ENCODE data around the gene FAM53B.

The FAM53B gene

GRCh38 chr10:124710266-124710881 is 33.8 kb downstream of the FAM53B start:
- no peaks in the 10 kb centered on the region for H3K9me3 Mint-ChIP-seq
- peak overlapping the region in 1 of 3 experiments; percentile 23 for H3K4me3 Mint-ChIP-seq
- H3K27ac Mint-ChIP-seq: peak overlapping the region; percentile 96 to 98 (median 97)
- no peaks in the 10 kb centered on the region for H3K27me3 Mint-ChIP-seq (ENCODE audit: low read depth)
- peaks cover 82% of the 10 kb centered on the region for H3K4me1 Mint-ChIP-seq
- peaks cover 6% of the 10 kb centered on the region for H3K36me3 Mint-ChIP-seq (ENCODE audit: low read depth)
- TF ChIP-seq CTCF (IDR thresholded peaks at IDR 0.05; ENCODE audit: unreplicated experiment in 3 of 3): no peak

DNA sequence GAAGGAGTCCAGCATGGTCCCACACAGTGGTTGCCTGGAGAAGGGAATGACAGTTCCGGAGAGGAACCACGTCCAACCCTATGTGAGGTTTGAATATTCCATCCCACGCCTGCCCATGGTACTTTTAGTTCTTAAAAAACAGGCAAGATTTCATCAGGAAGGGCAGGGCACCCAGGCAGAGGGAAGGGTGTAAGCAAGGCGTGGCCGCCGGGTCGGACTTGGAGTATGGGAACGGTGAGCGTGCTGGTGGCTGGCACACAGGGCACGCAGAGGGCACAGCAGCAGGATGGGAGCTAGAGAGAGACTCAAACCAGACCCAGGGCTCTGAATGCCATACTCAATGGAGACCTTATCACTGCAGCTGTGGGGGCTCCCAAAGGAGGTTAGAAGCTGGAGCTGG is 34.3 kb downstream of the FAM53B start:
- no peaks in the 10 kb centered on the region for H3K9me3 Mint-ChIP-seq
- no peak overlapping the region for H3K4me3 Mint-ChIP-seq
- H3K27ac Mint-ChIP-seq: peak overlapping the region; percentile 96 to 98 (median 97)
- no peak for TF ChIP-seq CTCF (IDR thresholded peaks at IDR 0.05; ENCODE audit: unreplicated experiment in 3 of 3)
- peaks cover 11% of the 10 kb centered on the region for H3K36me3 Mint-ChIP-seq (ENCODE audit: low read depth)
- H3K4me1 Mint-ChIP-seq: peaks cover 82% of the 10 kb centered on the region
- no peaks in the 10 kb centered on the region for H3K27me3 Mint-ChIP-seq (ENCODE audit: low read depth)

- Mint-ChIP-seq H3K4me1 (peaks cover 87% of the 10 kb centered on the region), H3K9me3 (no peaks in the 10 kb centered on the region), H3K27ac (peak overlapping the region; percentile 96 to 98 (median 97)), H3K27me3 (ENCODE audit: low read depth) (no peaks in the 10 kb centered on the region), H3K36me3 (ENCODE audit: low read depth) (peaks cover 19% of the 10 kb centered on the region), H3K4me3 (peak overlapping the region; percentile 29 to 59 (median 37))
- no peak for TF ChIP-seq CTCF (IDR thresholded peaks at IDR 0.05; ENCODE audit: unreplicated experiment in 3 of 3)
These were observed 35.2 kb downstream of the FAM53B start for GRCh38 chr10:124708922-124709520.

DNA sequence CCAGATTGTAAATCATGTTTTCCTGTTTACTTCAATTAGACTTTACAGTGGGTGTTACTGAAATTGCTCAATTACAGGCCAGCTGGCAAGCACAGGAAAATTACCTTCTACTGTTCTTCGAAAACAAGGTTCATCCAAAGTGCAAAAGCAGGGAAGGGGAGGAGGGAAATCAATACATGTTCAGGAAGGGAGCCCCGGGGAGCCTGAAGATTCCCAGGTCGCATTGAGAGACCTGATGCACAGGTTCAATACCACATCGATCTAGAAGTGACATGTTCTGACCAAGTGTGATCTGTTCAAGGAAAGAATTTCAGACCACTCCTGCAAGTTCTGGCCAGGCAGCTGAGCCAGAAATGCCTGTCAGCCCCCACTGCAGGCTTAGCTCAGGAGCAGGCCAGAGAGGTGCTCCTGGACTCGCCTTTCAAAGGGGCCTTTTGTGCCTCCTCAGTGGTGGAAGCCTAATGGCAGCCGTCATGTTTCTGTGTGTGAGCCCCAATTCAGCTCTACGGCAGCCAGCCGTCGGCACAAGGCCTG is 35.9 kb downstream of the FAM53B start:
- peaks cover 23% of the 10 kb centered on the region for H3K36me3 Mint-ChIP-seq (ENCODE audit: low read depth)
- H3K27ac Mint-ChIP-seq: peak overlapping the region; percentile 96 to 98 (median 97)
- peaks cover 87% of the 10 kb centered on the region for H3K4me1 Mint-ChIP-seq
- H3K4me3 Mint-ChIP-seq: peak overlapping the region in 2 of 3 experiments; percentile 25 to 59
- no peak for TF ChIP-seq CTCF (IDR thresholded peaks at IDR 0.05; ENCODE audit: unreplicated experiment in 3 of 3)
- no peaks in the 10 kb centered on the region for H3K9me3 Mint-ChIP-seq
- no peaks in the 10 kb centered on the region for H3K27me3 Mint-ChIP-seq (ENCODE audit: low read depth)

- no peak for TF ChIP-seq CTCF (IDR thresholded peaks at IDR 0.05; ENCODE audit: unreplicated experiment in 3 of 3)
- Mint-ChIP-seq H3K4me1 (peaks cover 85% of the 10 kb centered on the region), H3K36me3 (ENCODE audit: low read depth) (peaks cover 24% of the 10 kb centered on the region), H3K27ac (peak overlapping the region; percentile 96 to 98 (median 97)), H3K9me3 (no peaks in the 10 kb centered on the region), H3K27me3 (ENCODE audit: low read depth) (no peaks in the 10 kb centered on the region), H3K4me3 (peak overlapping the region in 2 of 3 experiments; percentile 6 to 59)
These were observed 36.6 kb downstream of the FAM53B start for GRCh38 chr10:124707551-124707950.
